HUES48 (cell line): ENCODE measurements around the gene CHCT1.

Experiments
- H3K27ac ChIP-seq: one replicate; pipeline ENCODE4 v1.7.0; 2013; ENCODE audit warnings: low read depth, low read length, inconsistent platforms
- H3K27me3 ChIP-seq: 2 replicates; pipeline ENCODE4 v1.6.1; 2013; ENCODE audit warnings: mild to moderate bottlenecking, low read length; ENCODE audit not compliant: control insufficient read depth, insufficient read depth
- H3K36me3 ChIP-seq: 2 replicates; pipeline ENCODE4 v1.6.1; 2013; ENCODE audit warnings: low read length; ENCODE audit not compliant: control insufficient read depth, insufficient read depth
- H3K4me1 ChIP-seq: 2 replicates; pipeline ENCODE4 v1.6.1; 2013; ENCODE audit warnings: mild to moderate bottlenecking, low read length; ENCODE audit not compliant: control insufficient read depth, insufficient read depth
- H3K4me3 ChIP-seq: 2 replicates; pipeline ENCODE4 v1.5.1; 2013; ENCODE audit warnings: mild to moderate bottlenecking, low read depth, low read length
- H3K9ac ChIP-seq: 2 replicates; pipeline ENCODE4 v1.6.1; 2013; ENCODE audit warnings: mild to moderate bottlenecking, low read depth, low read length, moderate library complexity
- H3K9me3 ChIP-seq: 2 replicates; pipeline ENCODE4 v1.6.1; 2013; ENCODE audit warnings: low read length; ENCODE audit not compliant: control insufficient read depth, insufficient read depth

CHCT1 gene

GRCh38 chr17:60472449-60472848 lies 50.2 kb downstream of the CHCT1 start:
- no peak overlapping the region for H3K27ac ChIP-seq
- no peak overlapping the region for H3K9ac ChIP-seq
- H3K4me3 ChIP-seq: no peak overlapping the region
- H3K4me1 ChIP-seq: no peaks in the 10 kb centered on the region
- H3K9me3 ChIP-seq: no peaks in the 10 kb centered on the region
- peaks cover 15% of the 10 kb centered on the region; the same call in 1 of the 2 replicates for H3K36me3 ChIP-seq
- H3K27me3 ChIP-seq: no peaks in the 10 kb centered on the region

- H3K4me3 ChIP-seq: no peak overlapping the region
- no peaks in the 10 kb centered on the region for H3K4me1 ChIP-seq
- H3K9me3 ChIP-seq: no peaks in the 10 kb centered on the region
- H3K27me3 ChIP-seq: no peaks in the 10 kb centered on the region
- H3K36me3 ChIP-seq: peaks cover 22% of the 10 kb centered on the region
- no peak overlapping the region for H3K27ac ChIP-seq
- no peak overlapping the region for H3K9ac ChIP-seq
These were observed 51.5 kb downstream of the CHCT1 start for GRCh38 chr17:60473788-60474187.
